Stomach (tissue), 4 donors: ENCODE results near the gene FAM168A.

Source experiments
- CTCF ChIP-seq, 7 experiments: fragments of 450-650 bp in 4 of 7; fragments of 200-600 bp in 3 of 7; sonication (generic) in 3 of 7; IDR thresholded peaks; one replicate each; pipeline ENCODE4 v1.5.1; 2016 to 2019; ENCODE audit warnings: antibody characterized with exemption in 7 of 7, control low read depth in 2 of 7, mild to moderate bottlenecking in 1 of 7
- EP300 ChIP-seq: sonication (generic); formaldehyde crosslinking; IDR thresholded peaks from one replicate; pipeline ENCODE4 v1.6.1; 2017; ENCODE audit warnings: antibody characterized with exemption
- POLR2A ChIP-seq, 4 donors: fragments of 450-650 bp; IDR thresholded peaks; one replicate each; pipeline ENCODE4 v1.6.1; 2016; ENCODE audit warnings: antibody characterized with exemption in 4 of 4, control low read depth in 2 of 4, mild to moderate bottlenecking in 1 of 4, moderate library complexity in 1 of 4

- TF ChIP-seq POLR2A (IDR thresholded peaks at IDR 0.05) (no peak), CTCF (IDR thresholded peaks at IDR 0.05) (no peak), EP300 (no peak)
Observed at GRCh38 chr11:73513707-73514106, 84.2 kb downstream of the FAM168A start.
